Measurements from ENCODE around the gene GPATCH1.

- TF ChIP-seq, protein P1, sequence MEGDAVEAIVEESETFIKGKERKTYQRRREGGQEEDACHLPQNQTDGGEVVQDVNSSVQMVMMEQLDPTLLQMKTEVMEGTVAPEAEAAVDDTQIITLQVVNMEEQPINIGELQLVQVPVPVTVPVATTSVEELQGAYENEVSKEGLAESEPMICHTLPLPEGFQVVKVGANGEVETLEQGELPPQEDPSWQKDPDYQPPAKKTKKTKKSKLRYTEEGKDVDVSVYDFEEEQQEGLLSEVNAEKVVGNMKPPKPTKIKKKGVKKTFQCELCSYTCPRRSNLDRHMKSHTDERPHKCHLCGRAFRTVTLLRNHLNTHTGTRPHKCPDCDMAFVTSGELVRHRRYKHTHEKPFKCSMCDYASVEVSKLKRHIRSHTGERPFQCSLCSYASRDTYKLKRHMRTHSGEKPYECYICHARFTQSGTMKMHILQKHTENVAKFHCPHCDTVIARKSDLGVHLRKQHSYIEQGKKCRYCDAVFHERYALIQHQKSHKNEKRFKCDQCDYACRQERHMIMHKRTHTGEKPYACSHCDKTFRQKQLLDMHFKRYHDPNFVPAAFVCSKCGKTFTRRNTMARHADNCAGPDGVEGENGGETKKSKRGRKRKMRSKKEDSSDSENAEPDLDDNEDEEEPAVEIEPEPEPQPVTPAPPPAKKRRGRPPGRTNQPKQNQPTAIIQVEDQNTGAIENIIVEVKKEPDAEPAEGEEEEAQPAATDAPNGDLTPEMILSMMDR (IDR thresholded peaks at IDR 0.05): no peak
- TF ChIP-seq POLR2A (IDR thresholded peaks at IDR 0.05): no peak
Observed at GRCh38 chr19:33161201-33161600, 80.2 kb downstream of the GPATCH1 start.
